Measurements from ENCODE around the gene ZNF333.
"Not testable (repeated sequence)": the region's sequence is repeated elsewhere in the genome, so short reads cannot be mapped to it uniquely, and the experiment has no call there.

The ZNF333 gene

DNA sequence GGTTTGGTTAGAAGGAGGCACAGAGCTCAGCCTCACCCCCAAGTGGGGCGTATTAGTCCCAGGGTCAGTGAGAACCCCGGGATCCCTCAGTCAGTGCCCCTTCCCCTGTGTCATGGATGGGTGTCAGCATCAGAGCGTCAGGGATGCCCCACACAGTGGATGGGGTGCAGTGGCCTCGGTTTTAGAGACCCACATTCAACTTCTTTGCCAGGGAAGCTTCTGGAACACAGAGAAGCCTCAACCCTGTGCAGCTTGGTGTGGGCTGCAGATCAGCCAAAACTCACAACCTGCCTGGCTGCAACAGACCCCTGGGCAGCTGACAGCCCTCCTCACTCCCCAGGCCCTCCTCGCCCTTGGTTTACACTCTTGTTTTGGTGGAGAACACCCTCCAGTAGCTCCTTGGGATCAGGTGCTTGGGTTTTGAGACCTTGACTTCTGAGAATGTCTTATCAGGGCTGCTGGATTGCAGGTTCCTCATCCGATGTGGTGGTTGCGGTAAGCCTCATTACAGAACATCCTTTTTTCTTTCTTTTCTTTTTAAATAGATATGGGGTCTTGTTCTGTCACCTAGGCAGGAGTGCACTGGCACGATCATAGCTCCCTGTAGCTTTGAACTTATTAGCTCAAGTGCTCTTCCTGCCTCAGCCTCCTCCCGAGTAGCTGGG, 11.0 kb downstream of the ZNF333 start:
- DNase-seq = no peak

- DNase-seq = no peak
Observed at GRCh38 chr19:14703833-14704232, 14.0 kb downstream of the ZNF333 start.

DNA sequence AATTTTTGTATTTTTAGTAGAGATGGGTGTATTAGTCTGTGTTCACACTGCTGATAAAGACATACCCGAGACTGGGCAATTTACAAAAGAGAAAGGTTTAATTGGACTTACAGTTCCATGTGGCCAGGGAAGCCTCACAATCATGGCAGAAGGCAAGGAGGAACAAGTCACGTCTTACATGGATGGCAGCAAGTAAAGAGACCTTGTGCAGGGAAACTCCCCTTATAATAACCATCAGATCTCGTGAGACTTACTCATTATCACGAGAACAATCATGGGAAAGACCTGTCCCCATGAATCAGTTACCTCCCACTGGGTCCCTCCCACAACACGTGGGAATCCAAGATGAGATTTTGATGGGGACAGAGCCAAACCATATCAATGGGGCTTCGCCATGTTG, 14.6 kb downstream of the ZNF333 start:
- DNase-seq = no peak

DNA sequence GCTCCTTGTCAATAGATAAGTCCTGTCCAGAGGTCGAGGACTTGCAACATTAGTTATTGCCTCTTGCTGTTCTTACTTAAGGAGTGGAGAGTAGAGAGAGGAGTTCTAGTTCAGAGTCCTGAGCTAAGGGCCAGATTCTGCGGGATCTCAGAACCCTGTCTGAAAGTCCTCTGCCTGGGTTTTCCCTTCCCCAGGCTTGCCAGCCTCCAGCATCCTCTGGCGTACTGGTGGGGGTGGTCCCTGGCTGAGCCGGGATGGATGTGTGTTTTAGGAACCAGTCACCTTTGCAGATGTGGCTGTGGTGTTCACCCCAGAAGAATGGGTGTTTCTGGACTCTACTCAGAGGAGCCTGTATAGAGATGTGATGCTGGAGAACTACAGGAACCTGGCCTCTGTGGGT, 26.0 kb downstream of the ZNF333 start:
- no peak for DNase-seq

DNA sequence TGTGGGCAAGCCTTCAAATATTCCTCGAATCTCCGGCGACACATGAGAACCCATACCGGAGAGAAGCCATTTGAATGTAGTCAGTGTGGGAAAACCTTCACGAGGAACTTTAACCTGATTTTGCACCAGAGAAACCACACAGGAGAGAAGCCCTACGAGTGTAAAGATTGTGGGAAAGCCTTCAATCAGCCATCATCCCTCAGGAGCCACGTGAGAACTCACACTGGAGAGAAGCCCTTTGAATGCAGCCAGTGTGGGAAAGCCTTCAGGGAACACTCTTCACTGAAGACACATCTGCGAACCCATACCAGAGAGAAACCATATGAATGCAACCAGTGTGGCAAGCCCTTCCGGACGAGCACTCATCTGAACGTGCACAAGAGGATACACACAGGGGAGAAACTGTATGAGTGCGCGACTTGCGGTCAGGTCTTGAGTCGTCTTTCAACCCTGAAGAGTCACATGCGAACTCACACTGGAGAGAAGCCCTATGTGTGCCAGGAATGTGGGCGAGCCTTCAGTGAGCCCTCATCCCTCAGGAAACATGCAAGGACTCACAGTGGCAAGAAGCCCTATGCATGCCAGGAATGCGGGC, 28.8 kb downstream of the ZNF333 start:
- DNase-seq = no peak

DNA sequence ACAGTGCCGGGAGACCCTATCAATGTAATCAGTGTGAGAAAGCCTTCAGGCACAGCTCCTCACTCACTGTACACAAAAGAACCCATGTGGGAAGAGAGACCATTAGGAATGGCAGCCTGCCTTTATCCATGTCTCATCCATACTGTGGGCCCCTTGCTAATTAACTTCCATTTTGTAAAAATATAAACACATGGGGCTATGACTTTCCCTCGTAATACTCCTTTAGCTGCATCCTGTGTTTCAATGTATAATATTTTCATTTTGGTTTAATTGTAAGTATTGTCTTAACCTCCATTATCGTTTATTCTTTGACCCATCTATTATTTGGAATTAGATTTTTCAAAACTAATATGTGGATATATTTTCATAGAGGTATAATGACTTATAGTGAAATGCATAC, 29.3 kb downstream of the ZNF333 start:
- no peak for DNase-seq

DNA sequence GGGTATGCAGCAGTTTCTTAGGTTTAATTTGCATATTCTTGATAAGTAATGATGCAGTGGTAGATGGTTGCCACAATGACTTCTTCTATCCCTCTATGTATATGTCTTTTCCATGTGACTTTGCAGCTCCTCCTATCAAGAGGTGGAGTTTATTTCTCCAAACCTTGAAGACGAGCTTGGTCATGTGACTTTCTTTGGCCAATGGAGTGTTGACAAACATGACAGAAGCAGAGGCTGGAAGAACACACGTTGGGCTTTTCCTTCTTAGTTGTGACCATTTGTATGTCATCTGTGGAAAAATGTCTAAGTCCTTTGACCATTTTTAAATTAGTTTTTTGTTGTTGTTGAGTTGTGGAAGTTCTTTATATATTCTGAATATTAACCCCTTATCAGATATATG, 32.3 kb downstream of the ZNF333 start:
- DNase-seq = no peak

DNA sequence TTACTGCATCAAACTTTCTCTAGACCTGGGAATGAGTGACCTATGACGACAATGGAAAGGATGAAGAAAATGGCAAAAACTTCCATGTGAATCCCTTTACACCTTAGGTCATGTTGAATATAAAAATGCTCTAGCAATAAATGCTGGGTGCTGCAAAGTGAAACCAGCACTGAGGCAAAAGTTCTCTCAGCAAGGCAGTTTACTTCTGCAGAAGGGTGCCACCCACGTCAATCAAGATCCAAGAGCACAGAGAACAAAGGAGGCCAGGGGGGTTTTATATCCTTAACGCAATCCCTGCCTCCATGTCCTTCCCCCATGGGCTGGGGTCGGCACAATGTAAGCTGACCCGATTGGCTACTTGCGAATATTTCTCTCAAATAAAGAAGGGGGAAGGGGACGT, 38.7 kb downstream of the ZNF333 start:
- DNase-seq = no peak

- no peak for DNase-seq
Observed at GRCh38 chr19:14731200-14731599, 41.4 kb downstream of the ZNF333 start.

GRCh38 chr19:14732510-14732909, 42.7 kb downstream of the ZNF333 start:
- no peak for DNase-seq

GRCh38 chr19:14733574-14733973, 43.7 kb downstream of the ZNF333 start:
- no peak for DNase-seq

DNA sequence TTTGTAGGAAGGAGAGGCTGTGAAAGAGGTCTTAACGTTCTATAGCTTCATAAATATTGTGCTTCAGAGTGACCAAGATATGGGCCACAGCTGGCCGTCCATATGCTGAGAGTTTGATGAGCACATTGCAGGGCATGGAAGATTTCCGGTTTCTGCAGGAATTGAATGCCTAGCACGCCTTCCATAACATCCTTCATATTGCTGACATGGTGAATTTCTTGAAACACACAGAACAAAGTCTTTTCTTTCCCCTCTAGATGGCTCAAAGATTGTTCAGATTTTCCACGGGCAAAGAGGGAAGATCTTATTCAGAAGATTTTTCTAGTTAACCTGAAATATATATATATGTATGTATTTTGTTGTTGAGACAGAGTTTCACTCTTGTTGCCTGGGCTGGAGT, 46.1 kb downstream of the ZNF333 start:
- no peak for DNase-seq

DNA sequence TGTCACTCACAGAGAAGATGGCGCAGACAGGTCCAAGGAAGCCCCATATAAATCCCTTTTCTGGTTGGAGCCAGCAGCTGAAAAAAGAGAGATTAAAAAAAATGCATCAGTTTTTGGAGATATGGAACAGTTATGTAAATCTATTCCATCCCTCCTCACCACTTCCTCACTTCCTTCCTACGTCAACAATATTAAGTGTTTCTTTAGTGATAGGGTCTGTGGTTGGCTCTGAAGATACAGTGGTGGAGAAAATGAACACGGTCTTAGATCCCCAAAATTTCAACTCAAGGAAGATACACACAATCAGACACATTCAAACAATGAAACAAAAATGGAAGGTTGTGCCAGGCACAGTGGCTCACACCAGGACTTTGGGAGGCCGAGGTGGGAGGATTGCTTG, 57.0 kb downstream of the ZNF333 start:
- no peak for DNase-seq

DNA sequence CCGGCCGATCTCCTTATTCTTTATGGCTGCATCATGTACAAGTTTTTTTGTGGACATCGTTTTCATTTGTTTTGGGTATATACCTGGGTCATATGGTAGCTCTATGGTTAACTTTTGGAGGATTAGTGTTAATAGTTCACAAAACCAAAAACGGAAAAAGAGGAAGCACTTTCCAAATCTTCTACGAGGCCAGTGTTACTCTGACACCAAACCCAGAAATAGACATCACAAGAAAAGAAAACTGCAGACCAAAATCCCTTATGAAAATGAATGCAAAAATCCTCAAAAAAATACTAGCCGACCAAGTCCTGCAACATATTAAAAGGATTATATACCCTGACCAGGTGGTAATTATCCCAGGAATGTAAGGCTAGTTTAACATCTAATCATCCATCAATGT, 58.8 kb downstream of the ZNF333 start:
- DNase-seq = no peak

GRCh38 chr19:14758816-14759215, 69.0 kb downstream of the ZNF333 start:
- no peak for DNase-seq

- DNase-seq = no peak
Observed at GRCh38 chr19:14761607-14762006, 71.8 kb downstream of the ZNF333 start.

- no peak for DNase-seq
Observed at GRCh38 chr19:14762111-14762510, 72.3 kb downstream of the ZNF333 start.

DNA sequence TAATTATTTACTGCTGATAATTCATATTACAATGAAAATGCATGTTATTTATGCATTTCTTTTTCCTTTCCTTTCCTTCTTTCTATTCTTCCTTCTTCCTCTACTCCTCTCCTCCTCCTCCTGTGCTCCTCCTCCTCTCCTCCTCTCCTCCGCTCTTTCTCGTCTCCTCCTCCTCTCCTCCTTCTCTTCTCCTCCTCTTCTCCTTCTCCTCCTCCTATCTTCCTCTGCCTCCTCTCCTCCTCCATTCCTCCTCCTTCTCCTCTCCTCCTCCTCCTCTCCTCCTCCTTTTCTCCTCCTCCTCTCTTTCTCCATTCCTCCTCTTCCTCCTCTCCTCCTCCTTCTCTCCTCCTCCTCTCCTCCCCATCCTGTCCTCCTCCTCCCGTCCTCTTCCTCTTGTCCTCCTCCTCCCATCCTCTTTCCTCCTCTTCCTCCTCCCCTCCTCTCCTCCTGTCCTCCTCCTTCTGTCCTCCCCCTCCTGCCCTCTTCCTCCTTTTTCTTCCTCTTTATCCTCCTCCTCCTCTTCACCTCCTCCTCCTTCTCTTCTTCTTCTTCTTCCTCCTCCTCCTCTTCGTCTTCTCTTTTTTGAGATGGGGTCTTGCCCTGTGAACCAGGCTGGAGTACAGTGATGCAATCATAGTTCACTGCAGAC, 73.8 kb downstream of the ZNF333 start:
- DNase-seq = no peak

DNA sequence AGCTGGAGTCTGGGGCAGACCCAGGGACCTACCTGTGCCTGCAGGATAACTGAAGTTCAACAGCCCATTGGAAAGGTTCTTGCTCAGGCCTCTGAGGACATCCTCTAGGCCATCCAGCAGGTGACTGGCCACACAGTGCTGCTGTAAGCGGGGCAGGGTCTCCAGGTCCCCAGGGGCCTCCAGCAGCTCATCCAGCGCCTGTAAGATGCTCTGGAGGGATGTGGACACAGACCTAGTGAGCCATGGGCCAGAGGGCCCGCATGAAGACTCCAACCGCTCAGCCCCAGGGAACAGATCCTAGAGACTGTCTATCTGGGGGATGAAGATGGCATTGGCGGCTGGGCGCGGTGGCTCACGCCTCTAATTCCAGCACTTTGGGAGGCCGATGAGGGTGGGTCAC, 74.6 kb downstream of the ZNF333 start:
- no peak for DNase-seq

DNA sequence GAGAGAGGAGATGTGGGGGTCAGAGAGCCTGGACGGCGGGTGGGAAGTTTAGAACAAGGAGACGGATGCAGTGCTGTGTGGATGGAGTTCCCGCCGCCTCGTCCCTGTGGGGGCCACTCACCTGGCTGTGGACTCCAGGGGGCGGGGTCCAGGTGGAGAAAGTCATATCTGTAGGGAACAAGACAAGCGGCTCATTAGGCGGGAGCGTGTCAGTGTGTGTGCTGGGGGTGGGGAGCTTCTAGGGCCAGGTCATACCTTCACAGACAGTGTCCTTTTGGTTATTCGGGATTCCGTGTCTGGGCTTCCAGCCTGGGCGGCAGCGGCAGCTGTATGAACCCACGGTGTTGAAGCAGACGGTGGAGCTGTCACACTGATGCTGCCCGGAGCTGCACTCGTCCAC, 75.6 kb downstream of the ZNF333 start:
- not testable (repeated sequence) for DNase-seq

GRCh38 chr19:14765841-14766240, 76.0 kb downstream of the ZNF333 start:
- not testable (repeated sequence) for DNase-seq

DNA sequence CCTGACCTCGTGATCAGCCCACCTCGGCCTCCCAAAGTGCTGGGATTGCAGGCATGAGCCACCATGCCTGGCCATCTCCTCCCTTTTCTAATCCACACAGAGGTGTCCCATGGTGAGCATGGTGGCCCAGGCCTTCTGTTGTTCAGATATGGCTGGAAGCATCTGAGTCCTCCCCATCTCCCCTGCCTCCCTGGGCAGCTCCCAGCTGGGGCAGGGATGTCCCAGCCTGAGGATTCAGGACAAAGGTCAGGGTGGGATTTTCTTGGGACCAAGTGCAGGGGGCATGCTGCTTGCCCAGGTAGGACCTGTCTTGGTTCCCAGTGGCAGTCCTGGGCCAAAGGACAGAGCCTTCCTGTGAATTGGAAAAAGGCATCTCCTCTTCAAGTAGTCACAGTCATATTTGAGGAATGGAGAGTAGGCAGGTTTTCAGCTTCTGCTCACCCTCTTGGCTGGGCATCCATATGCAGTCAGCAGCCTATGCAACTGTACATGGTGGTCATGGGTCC, 77.7 kb downstream of the ZNF333 start:
- no peak for DNase-seq

- no peak for DNase-seq
Observed at GRCh38 chr19:14768001-14768400, 78.2 kb downstream of the ZNF333 start.

- DNase-seq = no peak
Observed at GRCh38 chr19:14769201-14769600, 79.4 kb downstream of the ZNF333 start.

Measured in NCI-H446 treated with DMSO at 0.1 percent for 48 hours (cell line).